ENCODE measurements around the gene MED16. TPM values are rescaled to one million over a fixed set of nuclear protein-coding genes. Genes with fewer than 3 reads are reported as not detected.

The MED16 gene
- total RNA-seq, 6 donors from 2014 or later, result 33.5 to 110 (median 62.1) TPM

DNA sequence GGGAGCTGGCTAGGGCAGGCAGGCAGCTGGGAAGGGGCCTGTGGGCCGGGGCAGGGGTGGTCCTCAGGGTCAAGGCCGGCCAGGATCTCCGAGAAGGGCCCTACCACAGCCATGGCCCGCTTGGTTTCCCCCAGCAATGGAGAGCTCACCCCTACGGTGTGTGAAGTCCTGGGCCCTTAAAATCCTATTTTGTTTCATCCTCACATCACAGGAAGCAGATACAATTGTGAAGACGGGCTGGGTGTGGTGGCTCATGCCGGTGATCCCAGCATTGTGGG lies 9.0 kb upstream of the MED16 start:
- H3K36me3 ChIP-seq, result peaks cover 0 to 35% (median 29%) of the 10 kb centered on the region in 4 donors

DNA sequence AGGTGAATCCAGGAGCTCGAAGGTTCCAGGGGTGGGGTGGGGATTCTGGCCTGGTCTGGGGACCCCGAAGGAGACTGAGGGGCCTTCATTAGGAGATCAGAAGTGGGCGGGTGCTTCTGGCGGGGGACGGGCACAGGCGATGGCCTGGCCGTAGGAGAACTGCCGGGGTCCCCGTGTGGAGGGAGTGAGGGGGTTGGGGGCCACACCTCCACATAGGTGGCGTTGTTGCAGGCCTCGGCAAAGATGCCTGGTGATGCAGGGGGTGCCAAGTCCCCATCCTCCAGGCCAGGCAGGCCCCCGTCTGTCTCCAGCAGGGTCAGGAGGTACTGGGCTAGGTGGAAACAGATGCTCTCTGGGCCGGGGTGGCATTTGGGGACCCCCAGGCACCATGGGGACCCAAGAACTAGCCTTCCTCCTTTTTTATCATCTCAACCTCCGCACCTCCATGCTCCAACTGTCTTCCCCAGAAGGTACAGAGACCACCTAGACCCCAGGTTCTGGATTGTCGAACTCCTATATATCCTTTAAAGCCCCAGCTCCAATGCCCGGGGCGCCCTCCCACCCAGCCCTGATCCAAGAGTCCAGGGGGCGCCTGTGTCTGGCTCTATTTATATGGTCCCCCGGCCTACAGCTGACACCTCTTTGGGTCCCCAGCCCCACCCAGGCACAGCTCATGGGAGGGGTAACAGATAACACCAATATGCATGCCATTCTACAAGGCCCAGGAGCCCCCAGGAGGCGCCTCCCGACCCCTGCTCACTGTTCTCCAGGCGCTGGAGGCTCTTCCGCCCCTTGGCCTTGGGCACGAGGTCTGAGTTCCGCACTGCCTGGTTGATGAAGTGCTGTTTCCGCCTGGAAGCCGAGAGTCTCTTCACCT lies 8.5 kb upstream of the MED16 start:
- Histone ChIP-seq H3K27ac (no peak overlapping the region), H3K4me1 (no peaks in the 10 kb centered on the region), H3K4me3 (no peak overlapping the region), H3K27me3 (no peaks in the 10 kb centered on the region), H3K36me3 (peaks cover 0 to 41% (median 30%) of the 10 kb centered on the region in 4 donors), H3K9me3 (no peaks in the 10 kb centered on the region)
- 99 to 100% methylated on average over 12 to 22 of the region's 27 CpGs for WGBS, 2 donors
- no peak for ATAC-seq (ENCODE audit: low FRiP score in 2 of 2)
- TF ChIP-seq EP300 (IDR thresholded peaks at IDR 0.05) (no peak), POLR2AphosphoS5 (IDR thresholded peaks at IDR 0.05) (no peak), POLR2A (IDR thresholded peaks at IDR 0.05) (no peak)
- TF ChIP-seq, protein P1, sequence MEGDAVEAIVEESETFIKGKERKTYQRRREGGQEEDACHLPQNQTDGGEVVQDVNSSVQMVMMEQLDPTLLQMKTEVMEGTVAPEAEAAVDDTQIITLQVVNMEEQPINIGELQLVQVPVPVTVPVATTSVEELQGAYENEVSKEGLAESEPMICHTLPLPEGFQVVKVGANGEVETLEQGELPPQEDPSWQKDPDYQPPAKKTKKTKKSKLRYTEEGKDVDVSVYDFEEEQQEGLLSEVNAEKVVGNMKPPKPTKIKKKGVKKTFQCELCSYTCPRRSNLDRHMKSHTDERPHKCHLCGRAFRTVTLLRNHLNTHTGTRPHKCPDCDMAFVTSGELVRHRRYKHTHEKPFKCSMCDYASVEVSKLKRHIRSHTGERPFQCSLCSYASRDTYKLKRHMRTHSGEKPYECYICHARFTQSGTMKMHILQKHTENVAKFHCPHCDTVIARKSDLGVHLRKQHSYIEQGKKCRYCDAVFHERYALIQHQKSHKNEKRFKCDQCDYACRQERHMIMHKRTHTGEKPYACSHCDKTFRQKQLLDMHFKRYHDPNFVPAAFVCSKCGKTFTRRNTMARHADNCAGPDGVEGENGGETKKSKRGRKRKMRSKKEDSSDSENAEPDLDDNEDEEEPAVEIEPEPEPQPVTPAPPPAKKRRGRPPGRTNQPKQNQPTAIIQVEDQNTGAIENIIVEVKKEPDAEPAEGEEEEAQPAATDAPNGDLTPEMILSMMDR (IDR thresholded peaks at IDR 0.05), result no peak
- DNase-seq, result no peak

More for the DNA sequence above, 9.0 kb upstream of the MED16 start:
- no peaks in the 10 kb centered on the region for H3K27me3 ChIP-seq
- no peak overlapping the region for H3K4me3 ChIP-seq
- no peak overlapping the region for H3K27ac ChIP-seq
- H3K9me3 ChIP-seq, result no peaks in the 10 kb centered on the region
- no peak for ATAC-seq (ENCODE audit: low FRiP score in 2 of 2)
- 52 to 92% methylated on average over 3 to 7 of the region's 7 CpGs for WGBS, 2 donors
- DNase-seq, result no peak
- TF ChIP-seq POLR2AphosphoS5 (IDR thresholded peaks at IDR 0.05) (no peak), EP300 (IDR thresholded peaks at IDR 0.05) (no peak)
- H3K4me1 ChIP-seq, result no peaks in the 10 kb centered on the region

DNA sequence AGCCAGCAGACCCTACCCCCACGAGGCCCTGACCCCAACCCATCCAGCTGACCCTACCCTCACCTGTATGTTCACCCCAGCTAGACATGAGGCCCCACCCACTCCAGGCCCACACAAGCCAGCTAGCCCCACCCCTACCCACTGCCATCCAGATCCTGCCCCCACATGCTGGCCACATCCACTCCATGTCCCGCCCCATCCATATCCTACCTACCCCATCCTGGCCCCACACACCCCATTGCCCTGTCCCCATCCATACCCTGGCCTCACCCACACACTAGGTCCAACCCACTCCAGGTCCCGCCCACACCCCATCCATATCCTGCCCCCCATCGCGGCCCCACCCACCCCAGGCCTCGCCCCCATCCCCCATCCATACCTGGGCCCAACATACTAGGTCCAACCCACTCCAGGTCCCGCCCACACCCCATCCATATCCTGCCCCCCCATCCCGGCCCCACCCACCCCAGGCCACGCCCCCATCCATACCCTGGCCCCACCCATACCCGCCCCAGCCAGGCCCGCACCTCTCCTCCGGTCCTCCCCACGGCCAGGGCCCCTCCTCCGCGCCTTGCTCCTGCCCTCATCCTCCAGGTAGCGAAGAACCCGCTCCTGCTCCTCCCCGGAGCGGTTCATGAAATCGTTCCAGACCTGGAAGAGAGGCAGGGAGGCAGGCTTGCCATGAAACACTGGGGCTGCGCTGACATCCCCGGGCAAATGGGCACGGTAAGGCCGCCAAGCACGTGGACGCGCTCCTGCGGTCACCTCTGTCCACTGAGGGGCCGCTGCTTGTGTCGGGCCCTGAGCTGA lies 7.5 kb upstream of the MED16 start:
- peak in 1 of 2 donors; percentile 78 for DNase-seq
- no peaks in the 10 kb centered on the region for H3K27me3 ChIP-seq
- H3K4me1 ChIP-seq, result no peaks in the 10 kb centered on the region
- WGBS, 2 donors, result 86 to 95% methylated on average over 17 to 19 of the region's 30 CpGs
- no peak overlapping the region for H3K27ac ChIP-seq
- H3K4me3 ChIP-seq, result no peak overlapping the region
- H3K9me3 ChIP-seq, result no peaks in the 10 kb centered on the region
- peaks cover 0 to 41% (median 30%) of the 10 kb centered on the region in 4 donors for H3K36me3 ChIP-seq
- peak in 1 of 2 donors; percentile 28 for ATAC-seq (ENCODE audit: low FRiP score in 2 of 2)
- no peak for TF ChIP-seq EP300 (IDR thresholded peaks at IDR 0.05)
- TF ChIP-seq POLR2AphosphoS5 (IDR thresholded peaks at IDR 0.05), result no peak
- TF ChIP-seq POLR2A (IDR thresholded peaks at IDR 0.05), result no peak
- TF ChIP-seq, protein P1 (IDR thresholded peaks at IDR 0.05), result no peak

DNA sequence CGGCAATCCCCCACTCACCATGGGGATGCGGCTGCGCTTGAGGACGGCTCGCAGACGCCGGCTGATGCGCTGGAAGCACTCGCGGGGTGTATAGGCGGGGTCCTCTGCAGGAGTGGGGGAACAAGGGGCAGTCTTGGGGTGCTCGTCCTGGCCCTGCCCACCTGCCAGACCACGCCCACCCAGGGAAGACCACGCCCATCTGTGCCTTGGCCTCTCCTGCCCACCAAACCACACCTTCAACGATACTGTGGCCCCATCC lies 7.0 kb upstream of the MED16 start:
- Histone ChIP-seq H3K4me1 (no peaks in the 10 kb centered on the region), H3K27me3 (no peaks in the 10 kb centered on the region), H3K36me3 (peaks cover 0 to 41% (median 30%) of the 10 kb centered on the region in 4 donors), H3K27ac (no peak overlapping the region), H3K9me3 (no peaks in the 10 kb centered on the region), H3K4me3 (no peak overlapping the region)
- ATAC-seq (ENCODE audit: low FRiP score in 2 of 2) (no peak), DNase-seq (no peak)
- TF ChIP-seq, protein P1 (IDR thresholded peaks at IDR 0.05), result no peak
- no peak for TF ChIP-seq POLR2AphosphoS5 (IDR thresholded peaks at IDR 0.05)
- no peak for TF ChIP-seq EP300 (IDR thresholded peaks at IDR 0.05)
- no peak for TF ChIP-seq POLR2A (IDR thresholded peaks at IDR 0.05)
- WGBS, 2 donors, result 94 to 95% methylated on average over 14 to 15 of the region's 15 CpGs

DNA sequence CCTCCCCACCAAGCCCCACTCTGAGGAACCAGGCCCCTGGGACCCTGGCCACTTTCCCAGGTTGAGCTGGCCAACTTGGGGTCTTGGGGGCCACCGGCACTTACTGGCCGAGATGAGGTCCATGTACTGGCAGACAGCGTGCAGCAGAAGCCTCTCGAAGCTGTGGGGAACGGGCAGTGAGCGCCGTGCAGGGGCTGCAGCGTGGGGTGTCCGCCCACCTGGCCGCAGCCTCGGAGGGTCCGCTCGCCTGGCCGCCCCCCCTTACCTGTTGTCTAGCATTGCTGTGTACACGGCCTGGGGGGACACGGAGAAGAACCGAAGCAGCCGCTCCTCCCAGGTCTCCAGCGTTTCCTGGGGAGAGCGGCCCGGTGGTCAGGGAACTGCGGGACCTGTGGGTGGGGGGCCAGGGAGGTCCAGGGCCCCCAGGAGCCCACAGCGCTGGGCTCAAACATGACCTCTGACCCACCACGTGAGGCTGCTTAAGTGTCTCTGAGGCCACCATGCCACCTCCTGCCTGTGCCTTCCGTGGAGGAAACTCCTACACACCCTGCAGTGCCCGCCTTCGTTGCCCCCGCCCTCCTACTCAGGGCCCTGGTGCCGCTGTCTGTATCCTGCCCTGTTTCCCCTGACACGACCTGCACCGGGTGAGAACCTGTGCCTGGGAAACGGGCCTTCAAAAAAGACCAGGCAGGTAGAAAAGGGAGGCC lies 6.5 kb upstream of the MED16 start:
- no peaks in the 10 kb centered on the region for H3K9me3 ChIP-seq
- DNase-seq (peak in 1 of 2 donors; percentile 69), ATAC-seq (ENCODE audit: low FRiP score in 2 of 2) (no peak)
- H3K27me3 ChIP-seq, result no peaks in the 10 kb centered on the region
- TF ChIP-seq EP300 (IDR thresholded peaks at IDR 0.05), result no peak
- TF ChIP-seq, protein P1 (IDR thresholded peaks at IDR 0.05), result no peak
- no peak for TF ChIP-seq POLR2AphosphoS5 (IDR thresholded peaks at IDR 0.05)
- TF ChIP-seq POLR2A (IDR thresholded peaks at IDR 0.05), result no peak
- WGBS, 2 donors, result 91 to 95% methylated on average over 9 to 32 of the region's 32 CpGs
- H3K27ac ChIP-seq, result no peak overlapping the region
- H3K36me3 ChIP-seq, result peaks cover 0 to 41% (median 30%) of the 10 kb centered on the region in 4 donors
- no peak overlapping the region for H3K4me3 ChIP-seq
- H3K4me1 ChIP-seq, result no peaks in the 10 kb centered on the region
